ENCODE measurements around the gene PSRC1.

The PSRC1 gene

DNA sequence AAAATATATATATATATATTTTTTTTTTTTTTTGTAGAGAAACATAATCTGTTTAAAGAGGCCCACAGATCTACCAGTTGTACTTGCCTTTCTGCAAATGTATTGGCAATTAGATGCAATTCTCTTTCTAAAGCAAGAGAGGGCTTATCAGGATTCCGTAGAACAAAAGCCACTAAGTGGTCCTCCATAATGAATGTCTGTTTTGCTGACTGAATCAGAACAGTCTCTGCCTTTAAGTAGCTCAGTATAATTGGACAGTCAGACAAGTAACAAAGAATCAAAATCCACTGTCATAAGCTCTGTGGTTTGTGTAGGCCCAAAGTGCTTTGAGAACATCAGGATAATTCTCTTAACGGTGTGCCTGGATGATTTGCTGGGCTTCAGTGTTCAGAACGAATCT lies 51.9 kb downstream of the PSRC1 start:
- no peak for DNase-seq (ENCODE audit: low read depth)
- no peak overlapping the region for H3K4me3 ChIP-seq (ENCODE audit: low read depth, low read length)

Measured in skeletal muscle cell (primary cell).